ENCODE results near the gene CFAP410.
A peak's percentile ranks its signal among the peaks of the same experiment; 100 is the strongest.
"Not testable (repeated sequence)": the region's sequence is repeated elsewhere in the genome, so short reads cannot be mapped to it uniquely, and the experiment has no call there.

CFAP410 gene

DNA sequence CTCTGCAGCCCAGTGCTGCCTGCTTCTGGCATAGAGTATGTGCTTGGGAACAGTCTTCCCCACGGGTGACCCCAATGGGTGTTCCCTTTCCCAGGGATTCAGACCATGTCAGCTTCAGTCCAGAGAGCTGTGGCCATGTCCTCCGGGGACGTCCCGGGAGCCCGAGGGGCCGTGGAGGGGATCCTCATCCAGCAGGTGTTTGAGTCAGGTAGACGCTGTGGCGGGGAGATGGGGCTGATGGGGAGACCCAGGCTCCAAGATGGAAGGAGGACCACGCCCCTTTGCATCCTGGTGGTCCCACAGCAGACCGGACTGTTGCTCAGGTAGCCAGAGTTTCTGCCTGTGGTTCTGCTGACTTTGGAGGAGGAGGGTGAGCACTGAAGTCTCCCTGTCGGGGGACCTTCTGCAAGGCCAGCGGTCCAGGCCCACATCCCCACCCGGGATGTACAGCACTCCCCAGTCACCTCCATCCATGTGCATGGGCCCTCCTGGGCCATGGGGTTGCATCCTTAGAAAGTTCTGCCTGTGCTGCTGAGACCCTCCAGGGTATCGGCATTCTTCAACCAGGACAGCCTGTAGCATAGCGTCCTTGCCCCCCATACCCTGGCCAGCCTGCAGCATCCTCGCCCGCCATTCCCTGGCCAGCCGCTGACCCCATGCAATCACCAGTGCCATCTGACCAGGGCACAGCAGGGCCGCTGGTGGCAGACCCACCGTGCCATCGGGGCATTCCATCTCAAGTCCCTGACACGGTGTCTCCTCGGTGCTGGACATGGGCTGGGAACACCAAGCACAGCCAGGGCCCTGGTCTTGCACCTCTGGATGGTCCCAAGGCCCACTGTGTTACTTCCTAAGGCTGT is 50.7 kb downstream of the CFAP410 start:
- Histone ChIP-seq H3K9me3 (no peaks in the 10 kb centered on the region), H3K36me3 (no peaks in the 10 kb centered on the region), H3K27me3 (no peaks in the 10 kb centered on the region), H3K4me1 (no peaks in the 10 kb centered on the region), H3K4me3 (ENCODE audit: low read depth, low read length) (no peak overlapping the region)
- TF ChIP-seq, protein P1, sequence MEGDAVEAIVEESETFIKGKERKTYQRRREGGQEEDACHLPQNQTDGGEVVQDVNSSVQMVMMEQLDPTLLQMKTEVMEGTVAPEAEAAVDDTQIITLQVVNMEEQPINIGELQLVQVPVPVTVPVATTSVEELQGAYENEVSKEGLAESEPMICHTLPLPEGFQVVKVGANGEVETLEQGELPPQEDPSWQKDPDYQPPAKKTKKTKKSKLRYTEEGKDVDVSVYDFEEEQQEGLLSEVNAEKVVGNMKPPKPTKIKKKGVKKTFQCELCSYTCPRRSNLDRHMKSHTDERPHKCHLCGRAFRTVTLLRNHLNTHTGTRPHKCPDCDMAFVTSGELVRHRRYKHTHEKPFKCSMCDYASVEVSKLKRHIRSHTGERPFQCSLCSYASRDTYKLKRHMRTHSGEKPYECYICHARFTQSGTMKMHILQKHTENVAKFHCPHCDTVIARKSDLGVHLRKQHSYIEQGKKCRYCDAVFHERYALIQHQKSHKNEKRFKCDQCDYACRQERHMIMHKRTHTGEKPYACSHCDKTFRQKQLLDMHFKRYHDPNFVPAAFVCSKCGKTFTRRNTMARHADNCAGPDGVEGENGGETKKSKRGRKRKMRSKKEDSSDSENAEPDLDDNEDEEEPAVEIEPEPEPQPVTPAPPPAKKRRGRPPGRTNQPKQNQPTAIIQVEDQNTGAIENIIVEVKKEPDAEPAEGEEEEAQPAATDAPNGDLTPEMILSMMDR (IDR thresholded peaks at IDR 0.05; ENCODE audit: low read depth, low read length): no peak
- no peak for DNase-seq

DNA sequence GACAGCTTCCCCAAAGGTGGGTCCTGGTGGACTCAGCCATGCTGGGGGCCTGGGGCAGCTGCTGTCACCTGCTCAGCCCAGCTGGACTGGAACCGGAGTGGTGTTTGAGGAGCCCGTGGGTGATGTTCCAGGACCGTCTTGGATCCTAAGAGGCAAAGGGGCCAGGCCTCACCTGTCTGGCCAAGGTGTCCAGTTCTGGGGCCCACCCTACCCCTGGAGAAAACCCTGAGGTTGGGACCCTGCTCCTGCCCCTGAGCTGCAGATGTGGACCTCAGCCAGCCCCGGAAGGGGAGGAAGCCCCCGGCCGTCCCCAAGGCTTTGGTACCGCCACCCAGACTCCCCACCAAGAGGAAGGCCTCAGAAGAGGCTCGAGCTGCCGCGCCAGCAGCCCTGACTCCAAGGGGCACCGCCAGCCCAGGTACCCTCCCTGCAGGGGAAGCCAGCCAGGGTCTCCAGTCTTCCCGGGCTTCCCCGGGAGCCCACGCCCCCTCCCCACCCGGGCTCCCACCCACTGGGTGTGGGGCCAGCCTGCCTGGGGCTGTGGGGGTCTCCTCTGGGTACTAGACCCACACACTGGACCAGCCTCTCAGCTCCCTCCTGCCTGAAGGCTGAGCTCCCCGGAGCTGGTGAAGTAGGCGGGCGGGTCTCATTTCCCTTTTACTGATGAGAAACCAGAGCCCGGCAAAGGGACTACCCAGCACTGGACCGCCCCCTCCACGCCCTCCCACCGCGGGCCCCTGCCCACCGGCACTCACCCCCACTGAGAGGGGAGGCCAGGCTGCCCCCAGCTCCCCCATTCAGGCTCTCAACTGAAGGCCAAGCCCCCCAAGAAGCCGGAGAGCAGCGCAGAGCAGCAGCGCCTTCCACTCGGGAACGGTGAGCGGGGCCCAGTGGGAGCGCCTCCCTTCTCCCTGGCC is 52.2 kb downstream of the CFAP410 start:
- Histone ChIP-seq H3K9me3 (no peaks in the 10 kb centered on the region), H3K27me3 (no peaks in the 10 kb centered on the region), H3K4me1 (no peaks in the 10 kb centered on the region), H3K36me3 (no peaks in the 10 kb centered on the region), H3K4me3 (ENCODE audit: low read depth, low read length) (no peak overlapping the region)
- DNase-seq: peak; percentile 4
- TF ChIP-seq, protein P1 (IDR thresholded peaks at IDR 0.05; ENCODE audit: low read depth, low read length): no peak

DNA sequence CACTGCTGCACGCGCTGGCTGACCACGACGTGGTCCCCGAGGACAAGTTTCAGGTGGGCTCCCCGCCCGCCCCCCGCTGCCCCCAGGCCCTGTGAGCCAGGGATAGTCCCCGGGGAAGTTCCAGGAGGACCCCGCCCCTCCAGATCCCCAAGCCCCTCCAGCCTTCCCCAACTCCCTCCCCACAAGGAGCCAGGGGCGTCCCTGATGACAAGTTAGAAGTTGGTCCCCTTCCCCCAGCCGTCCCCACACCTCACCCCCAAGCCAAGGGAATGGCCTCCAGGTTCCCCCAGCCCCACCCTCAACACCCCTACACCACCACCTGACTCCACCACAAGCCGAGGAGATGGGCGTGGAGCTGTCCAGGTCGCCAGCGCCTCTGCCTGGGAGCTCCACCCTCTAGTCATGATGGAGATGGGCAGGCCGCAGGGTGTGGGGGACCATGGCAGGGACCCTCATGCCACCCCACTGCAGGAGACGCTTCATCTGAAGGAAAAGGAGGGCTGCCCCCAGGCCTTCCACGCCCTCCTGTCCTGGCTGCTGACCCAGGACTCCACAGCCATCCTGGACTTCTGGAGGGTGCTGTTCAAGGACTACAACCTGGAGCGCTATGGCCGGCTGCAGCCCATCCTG is 53.0 kb downstream of the CFAP410 start:
- no peak overlapping the region for H3K4me3 ChIP-seq (ENCODE audit: low read depth, low read length)
- no peaks in the 10 kb centered on the region for H3K36me3 ChIP-seq
- DNase-seq: no peak
- H3K27me3 ChIP-seq: no peaks in the 10 kb centered on the region
- H3K9me3 ChIP-seq: no peaks in the 10 kb centered on the region
- H3K4me1 ChIP-seq: no peaks in the 10 kb centered on the region
- TF ChIP-seq, protein P1 (IDR thresholded peaks at IDR 0.05; ENCODE audit: low read depth, low read length): no peak

DNA sequence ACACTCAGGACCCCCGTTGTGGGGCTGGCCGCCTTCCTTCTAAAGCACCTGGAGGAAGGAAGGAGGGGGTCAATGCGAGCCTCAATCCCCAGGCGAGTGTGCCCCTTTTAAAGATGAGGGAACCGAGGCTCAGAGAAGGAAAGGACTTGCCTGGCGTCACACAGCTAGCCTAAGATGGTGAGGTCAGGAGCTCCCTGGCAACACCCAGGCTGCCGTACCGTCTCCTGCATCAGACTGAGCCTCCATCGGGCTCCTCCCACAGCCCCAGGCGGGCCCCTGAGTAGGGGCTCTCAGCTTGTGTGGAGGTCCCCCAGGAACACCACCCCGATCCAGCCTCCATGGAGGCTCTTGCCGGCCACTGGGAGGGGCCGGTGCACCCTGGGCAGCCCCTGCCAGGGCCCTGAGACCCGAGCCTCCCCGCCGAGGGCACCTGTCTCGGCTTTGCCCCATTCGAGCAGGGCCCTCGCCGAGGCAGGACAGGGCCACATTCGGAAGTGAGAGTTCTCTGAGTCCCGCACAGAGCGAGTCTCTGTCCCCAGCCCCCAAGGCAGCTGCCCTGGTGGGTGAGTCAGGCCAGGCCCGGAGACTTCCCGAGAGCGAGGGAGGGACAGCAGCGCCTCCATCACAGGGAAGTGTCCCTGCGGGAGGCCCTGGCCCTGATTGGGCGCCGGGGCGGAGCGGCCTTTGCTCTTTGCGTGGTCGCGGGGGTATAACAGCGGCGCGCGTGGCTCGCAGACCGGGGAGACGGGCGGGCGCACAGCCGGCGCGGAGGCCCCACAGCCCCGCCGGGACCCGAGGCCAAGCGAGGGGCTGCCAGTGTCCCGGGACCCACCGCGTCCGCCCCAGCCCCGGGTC is 53.8 kb downstream of the CFAP410 start, which contains the start of gene AIRE:
AIRE (plus strand) TSS at position 739 of the 855 bp plus-strand sequence. CDS start 131 bp downstream, outside the sequence.
- peak; percentile 10 for DNase-seq
- Histone ChIP-seq H3K27me3 (no peaks in the 10 kb centered on the region), H3K36me3 (no peaks in the 10 kb centered on the region), H3K4me1 (no peaks in the 10 kb centered on the region), H3K9me3 (no peaks in the 10 kb centered on the region), H3K4me3 (ENCODE audit: low read depth, low read length) (no peak within 1 kb of the TSS)
- TF ChIP-seq, protein P1 (IDR thresholded peaks at IDR 0.05; ENCODE audit: low read depth, low read length): no peak

DNA sequence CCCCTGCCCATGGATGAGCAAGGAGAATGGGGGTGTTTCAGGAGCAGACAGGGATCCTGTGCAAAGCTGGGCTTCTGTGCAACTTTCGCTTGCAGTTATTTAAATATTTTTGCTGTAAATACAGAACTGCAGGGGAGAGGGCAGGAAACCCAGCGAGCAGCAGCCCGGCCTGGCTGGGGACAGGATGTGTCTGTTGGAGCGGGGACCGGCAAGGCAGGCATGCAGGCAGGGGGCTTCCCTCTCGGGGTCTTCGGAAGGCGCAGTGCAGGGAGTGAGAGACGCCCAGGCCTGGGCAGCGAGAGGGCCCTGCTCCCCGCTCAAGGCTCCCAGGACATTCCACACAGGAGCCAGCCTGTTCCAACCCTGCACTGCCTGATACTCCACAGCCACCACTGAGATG is 55.2 kb downstream of the CFAP410 start:
- H3K4me3 ChIP-seq (ENCODE audit: low read depth, low read length): no peak overlapping the region
- H3K9me3 ChIP-seq: no peaks in the 10 kb centered on the region
- TF ChIP-seq, protein P1 (IDR thresholded peaks at IDR 0.05; ENCODE audit: low read depth, low read length): no peak
- no peaks in the 10 kb centered on the region for H3K4me1 ChIP-seq
- no peak for DNase-seq
- no peaks in the 10 kb centered on the region for H3K27me3 ChIP-seq
- no peaks in the 10 kb centered on the region for H3K36me3 ChIP-seq

DNA sequence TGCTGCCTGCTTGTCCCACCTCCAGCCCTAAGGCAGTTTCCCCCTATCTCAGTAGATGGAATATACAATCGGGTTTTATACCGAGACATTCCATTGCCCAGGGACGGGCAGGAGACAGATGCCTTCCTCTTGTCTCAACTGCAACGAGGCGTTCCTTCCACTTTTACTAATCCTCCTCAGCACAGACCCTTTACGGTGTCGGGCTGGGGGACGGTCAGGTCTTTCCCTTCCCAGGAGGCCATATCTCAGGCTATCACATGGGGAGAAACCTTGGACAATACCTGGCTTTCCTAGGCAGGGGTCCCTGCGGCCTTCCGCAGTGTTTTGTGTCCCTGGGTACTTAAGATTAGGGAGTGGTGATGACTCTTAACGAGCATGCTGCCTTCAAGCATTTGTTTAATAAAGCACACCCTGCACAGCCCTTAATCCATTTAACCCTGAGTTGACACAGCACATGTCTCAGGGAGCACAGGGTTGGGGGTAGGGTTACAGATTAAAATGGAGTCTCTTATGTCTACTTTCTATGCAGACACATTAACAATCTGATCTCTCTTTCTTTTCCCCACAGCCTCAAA is 55.9 kb downstream of the CFAP410 start:
- H3K27me3 ChIP-seq; H3K9me3 ChIP-seq; H3K4me1 ChIP-seq; H3K36me3 ChIP-seq; H3K4me3 ChIP-seq (ENCODE audit: low read depth, low read length); DNase-seq: not testable (repeated sequence)

All from BE2C (cell line).